HG02588 (cell line): ENCODE data around the gene RIPOR1.

Experiments used
- ATAC-seq: cut with Tn5 transposase; IDR thresholded peaks from one replicate; pipeline ENCODE4 v1.9.1; 2021; ENCODE audit warnings: mild to moderate bottlenecking, moderate library complexity; ENCODE audit not compliant: unreplicated experiment

RIPOR1 gene

GRCh38 chr16:67552476-67552875, 23.8 kb downstream of the RIPOR1 start:
- no peak for ATAC-seq

GRCh38 chr16:67555795-67556212, 27.2 kb downstream of the RIPOR1 start:
- no peak for ATAC-seq

GRCh38 chr16:67558859-67559258, 30.2 kb downstream of the RIPOR1 start:
- ATAC-seq, result no peak

GRCh38 chr16:67560827-67561342, 32.3 kb downstream of the RIPOR1 start:
- ATAC-seq, result no peak

- ATAC-seq, result no peak
Measured at GRCh38 chr16:67561501-67561823, 32.8 kb downstream of the RIPOR1 start.

GRCh38 chr16:67561824-67562525, 33.3 kb downstream of the RIPOR1 start:
- peak; percentile 77 for ATAC-seq

GRCh38 chr16:67562526-67562917, 33.9 kb downstream of the RIPOR1 start, which contains the start of gene CTCF:
CTCF (plus strand) TSS chr16:67562526; CDS start chr16:67610833, 48,307 bp downstream.
- peak; percentile 48 for ATAC-seq

GRCh38 chr16:67562918-67563707, 34.5 kb downstream of the RIPOR1 start:
- peak; percentile 16 for ATAC-seq

GRCh38 chr16:67563708-67564468, 35.3 kb downstream of the RIPOR1 start:
- no peak for ATAC-seq

- ATAC-seq, result no peak
Measured at GRCh38 chr16:67565470-67566100, 37.0 kb downstream of the RIPOR1 start.

GRCh38 chr16:67571464-67571863, 42.8 kb downstream of the RIPOR1 start:
- ATAC-seq, result no peak

- no peak for ATAC-seq
Measured at GRCh38 chr16:67571981-67572431, 43.4 kb downstream of the RIPOR1 start.

- ATAC-seq, result no peak
Measured at GRCh38 chr16:67579686-67580085, 51.1 kb downstream of the RIPOR1 start.

GRCh38 chr16:67580202-67580601, 51.6 kb downstream of the RIPOR1 start:
- ATAC-seq, result no peak

GRCh38 chr16:67593288-67593687, 64.7 kb downstream of the RIPOR1 start:
- no peak for ATAC-seq

GRCh38 chr16:67593701-67594100, 65.1 kb downstream of the RIPOR1 start:
- no peak for ATAC-seq

- no peak for ATAC-seq
Measured at GRCh38 chr16:67594256-67594915, 65.8 kb downstream of the RIPOR1 start.

- no peak for ATAC-seq
Measured at GRCh38 chr16:67594956-67595355, 66.3 kb downstream of the RIPOR1 start.
